PC-3 (cell line): Measurements from ENCODE around the gene HERC2.

Experiments
- CTCF ChIP-seq: fragments of 300-600 bp; sonication (generic); conservative IDR thresholded peaks from 2 replicates; pipeline ENCODE4 v1.5.1; 2017; ENCODE audit warnings: antibody characterized with exemption, low read depth, mild to moderate bottlenecking, low read length
- EZH2 ChIP-seq: fragments of 300-600 bp; sonication (generic); IDR thresholded peaks from one replicate; pipeline ENCODE4 v1.6.1; 2017; ENCODE audit warnings: antibody characterized with exemption, mild to moderate bottlenecking, low read length; ENCODE audit not compliant: unreplicated experiment
- EZH2phosphoT487 ChIP-seq: fragments of 300-600 bp; sonication (generic); IDR thresholded peaks from 2 replicates; pipeline ENCODE4 v1.6.1; 2018; ENCODE audit warnings: mild to moderate bottlenecking, antibody characterized with exemption, low read length, borderline replicate concordance

GRCh38 chr15:28097656-28098359 is 224.2 kb downstream of the HERC2 start:
- TF ChIP-seq CTCF, result no peak
- no peak for TF ChIP-seq EZH2
- TF ChIP-seq EZH2phosphoT487, result no peak
